Rectal smooth muscle tissue (tissue), 1 donor: ENCODE measurements around the gene GOLGA6L2.
"Not testable (repeated sequence)": the region's sequence is repeated elsewhere in the genome, so short reads cannot be mapped to it uniquely, and the experiment has no call there.

Experiments
- H3K27ac ChIP-seq: one replicate; pipeline ENCODE4 v1.7.0; 2013; ENCODE audit warnings: low read depth, low read length, inconsistent platforms
- H3K27me3 ChIP-seq: one replicate; pipeline ENCODE4 v1.7.0; 2013; ENCODE audit warnings: low read length; ENCODE audit not compliant: control insufficient read depth, insufficient read depth
- H3K36me3 ChIP-seq: one replicate; pipeline ENCODE4 v1.7.0; 2013; ENCODE audit warnings: low read length; ENCODE audit not compliant: control insufficient read depth, insufficient read depth
- H3K4me1 ChIP-seq: one replicate; pipeline ENCODE4 v1.7.0; 2013; ENCODE audit warnings: low read length; ENCODE audit not compliant: control insufficient read depth, insufficient read depth
- H3K4me3 ChIP-seq: one replicate; pipeline ENCODE4 v1.7.0; 2013; ENCODE audit warnings: low read length
- H3K9ac ChIP-seq: one replicate; pipeline ENCODE4 v1.7.0; 2013; ENCODE audit warnings: low read length

The GOLGA6L2 gene

GRCh38 chr15:23422099-23422945, 24.7 kb downstream of the GOLGA6L2 start:
- Histone ChIP-seq H3K4me1 (no peaks in the 10 kb centered on the region), H3K36me3 (no peaks in the 10 kb centered on the region), H3K9ac (no peak overlapping the region), H3K27me3 (no peaks in the 10 kb centered on the region), H3K27ac (no peak overlapping the region), H3K4me3 (no peak overlapping the region)

- Histone ChIP-seq H3K4me3 (no peak overlapping the region), H3K36me3 (no peaks in the 10 kb centered on the region), H3K27me3 (no peaks in the 10 kb centered on the region), H3K9ac (no peak overlapping the region), H3K27ac (no peak overlapping the region), H3K4me1 (no peaks in the 10 kb centered on the region)
Observed at GRCh38 chr15:23420806-23421575, 26.1 kb downstream of the GOLGA6L2 start.

GRCh38 chr15:23416349-23417276, 30.4 kb downstream of the GOLGA6L2 start:
- no peak overlapping the region for H3K4me3 ChIP-seq
- no peak overlapping the region for H3K9ac ChIP-seq
- no peaks in the 10 kb centered on the region for H3K36me3 ChIP-seq
- H3K27me3 ChIP-seq = no peaks in the 10 kb centered on the region
- no peaks in the 10 kb centered on the region for H3K4me1 ChIP-seq
- no peak overlapping the region for H3K27ac ChIP-seq

DNA sequence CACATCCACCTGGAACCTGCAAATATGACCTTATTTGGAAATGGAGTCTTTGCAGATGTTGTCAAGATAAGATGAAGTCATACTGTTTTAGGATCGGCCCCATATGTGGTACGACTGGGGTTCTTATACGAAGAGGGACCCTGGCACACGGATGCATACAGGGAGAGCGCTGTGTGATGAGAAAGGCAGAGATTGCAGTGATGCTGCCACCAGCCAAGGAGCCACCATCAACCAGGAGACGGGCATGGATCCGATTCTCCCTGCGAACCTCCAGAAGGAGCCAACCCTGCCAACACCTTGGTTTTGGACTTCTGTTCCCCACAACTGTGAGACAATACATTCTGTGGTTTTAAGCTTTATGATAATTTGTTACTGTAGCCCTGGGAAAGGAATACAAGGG, 31.2 kb downstream of the GOLGA6L2 start:
- H3K4me1 ChIP-seq, H3K27me3 ChIP-seq, H3K4me3 ChIP-seq, H3K27ac ChIP-seq, H3K36me3 ChIP-seq, H3K9ac ChIP-seq: not testable (repeated sequence)

DNA sequence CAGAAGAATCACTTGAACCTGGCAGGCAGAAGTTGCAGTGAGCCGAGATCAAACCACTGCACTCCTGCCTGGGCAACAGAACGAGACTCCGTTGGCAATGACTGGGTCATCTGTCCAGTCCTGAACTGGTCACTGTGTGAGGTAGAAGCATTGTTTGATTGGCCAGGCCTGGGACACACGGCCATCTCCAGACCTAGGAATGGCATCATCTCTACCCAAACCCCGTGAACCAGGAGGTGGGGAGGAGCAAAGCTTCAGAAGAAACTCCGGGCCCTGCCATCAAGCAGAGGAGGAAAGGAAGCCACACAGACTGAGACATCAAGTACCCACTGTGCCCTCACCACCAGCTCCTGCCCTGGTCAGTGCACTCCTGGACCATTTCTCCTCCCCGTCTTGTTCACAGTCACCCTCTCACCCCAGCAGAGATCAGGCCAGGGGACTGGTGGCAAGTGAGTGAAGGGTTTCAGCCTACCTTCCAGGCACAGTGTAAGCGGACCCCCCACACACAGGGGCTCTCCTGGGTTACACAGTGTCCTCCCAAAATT, 31.6 kb downstream of the GOLGA6L2 start:
- H3K27ac ChIP-seq = no peak overlapping the region
- no peak overlapping the region for H3K4me3 ChIP-seq
- no peaks in the 10 kb centered on the region for H3K36me3 ChIP-seq
- no peaks in the 10 kb centered on the region for H3K27me3 ChIP-seq
- H3K4me1 ChIP-seq = no peaks in the 10 kb centered on the region
- no peak overlapping the region for H3K9ac ChIP-seq

DNA sequence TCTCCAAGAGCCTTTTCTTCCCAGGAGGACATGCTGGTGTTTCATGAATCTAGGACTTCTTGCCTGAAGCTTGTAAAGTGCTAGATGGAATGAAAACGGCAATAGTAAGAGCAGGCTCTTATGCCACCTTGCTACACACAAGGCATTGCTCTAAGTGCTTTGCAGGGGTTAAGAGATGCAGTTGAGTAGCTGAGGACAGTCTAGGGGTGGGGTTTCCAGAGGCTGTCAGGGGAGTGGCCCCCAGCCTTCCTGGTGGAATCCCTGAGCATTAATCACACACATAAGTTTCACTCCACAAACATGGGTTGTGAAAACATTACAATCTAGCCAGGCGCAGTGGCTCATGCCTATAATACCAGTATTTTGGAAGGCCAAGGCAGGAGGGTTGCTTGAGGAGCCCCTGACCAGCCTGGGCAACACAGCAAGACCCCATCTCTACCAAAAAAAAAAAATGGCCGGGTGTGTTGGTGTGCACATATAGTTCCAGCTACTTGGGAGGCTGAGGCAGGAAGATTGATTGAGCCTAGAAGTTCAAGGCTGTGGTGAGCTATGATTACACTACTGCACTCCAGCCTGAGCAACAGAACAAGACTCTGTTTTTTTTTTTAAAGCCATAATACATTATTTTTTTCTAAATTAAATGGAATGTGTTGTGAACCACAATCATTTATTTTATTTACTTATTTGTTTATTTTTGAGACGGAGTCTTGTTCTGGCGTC, 34.0 kb downstream of the GOLGA6L2 start:
- not testable (repeated sequence) for H3K27ac ChIP-seq, H3K4me1 ChIP-seq, H3K27me3 ChIP-seq, H3K4me3 ChIP-seq, H3K9ac ChIP-seq, H3K36me3 ChIP-seq

DNA sequence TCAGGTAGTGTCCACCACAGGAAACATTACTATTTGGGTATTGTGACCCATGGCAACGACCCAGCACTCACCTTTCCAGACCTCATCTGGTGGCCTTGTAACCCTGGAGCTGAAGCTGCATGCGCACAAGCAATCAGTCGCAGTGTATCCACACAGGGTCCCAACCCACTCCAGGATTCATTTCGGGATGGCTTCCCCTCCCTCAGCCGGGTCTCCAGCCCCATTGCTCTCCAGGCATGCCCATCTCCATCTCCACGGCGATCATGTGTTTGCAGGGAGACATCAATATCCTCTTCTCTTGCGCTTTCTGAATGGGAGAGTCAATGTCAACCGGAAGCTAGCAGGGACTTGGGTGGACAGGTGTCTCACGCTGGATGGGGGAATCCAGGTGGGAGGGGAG, 35.2 kb downstream of the GOLGA6L2 start:
- Histone ChIP-seq H3K27ac (no peak overlapping the region), H3K9ac (no peak overlapping the region), H3K4me3 (no peak overlapping the region), H3K36me3 (no peaks in the 10 kb centered on the region), H3K27me3 (no peaks in the 10 kb centered on the region), H3K4me1 (no peaks in the 10 kb centered on the region)

GRCh38 chr15:23403550-23403949, 43.5 kb downstream of the GOLGA6L2 start:
- Histone ChIP-seq H3K4me3 (no peak overlapping the region), H3K36me3 (no peaks in the 10 kb centered on the region), H3K9ac (no peak overlapping the region), H3K4me1 (no peaks in the 10 kb centered on the region), H3K27me3 (no peaks in the 10 kb centered on the region), H3K27ac (no peak overlapping the region)

- Histone ChIP-seq H3K4me1 (no peaks in the 10 kb centered on the region), H3K27ac (no peak overlapping the region), H3K4me3 (no peak overlapping the region)
Observed at GRCh38 chr15:23402544-23402943, 44.5 kb downstream of the GOLGA6L2 start.

GRCh38 chr15:23402140-23402539, 44.9 kb downstream of the GOLGA6L2 start:
- H3K27me3 ChIP-seq = no peaks in the 10 kb centered on the region
- no peak overlapping the region for H3K27ac ChIP-seq
- H3K4me3 ChIP-seq = no peak overlapping the region
- no peaks in the 10 kb centered on the region for H3K36me3 ChIP-seq
- H3K4me1 ChIP-seq = no peaks in the 10 kb centered on the region
- no peak overlapping the region for H3K9ac ChIP-seq

More at GRCh38 chr15:23402544-23402943, 44.5 kb downstream of the GOLGA6L2 start:
- no peaks in the 10 kb centered on the region for H3K27me3 ChIP-seq
- no peak overlapping the region for H3K9ac ChIP-seq
- no peaks in the 10 kb centered on the region for H3K36me3 ChIP-seq

DNA sequence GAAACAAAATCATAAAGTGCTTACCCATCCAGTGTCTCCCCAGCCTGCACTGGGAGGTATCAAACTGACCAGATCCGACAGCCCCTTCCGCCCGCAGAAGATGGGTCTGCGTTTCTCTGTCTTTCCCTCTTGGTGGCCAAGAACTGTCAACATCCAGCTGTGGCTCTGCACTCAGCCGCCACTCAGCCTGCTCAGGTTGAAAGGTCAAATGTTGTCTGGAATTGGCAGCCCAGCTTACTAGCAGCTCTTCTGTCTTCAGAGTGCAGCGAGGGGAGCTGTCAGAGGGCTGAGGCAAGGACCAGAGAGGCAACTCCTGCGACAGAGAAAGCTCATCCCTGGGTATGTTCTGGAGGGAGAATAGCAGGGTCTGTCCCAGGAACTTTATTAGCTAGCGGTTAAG, 45.4 kb downstream of the GOLGA6L2 start:
- Histone ChIP-seq H3K36me3 (no peaks in the 10 kb centered on the region), H3K4me1 (no peaks in the 10 kb centered on the region), H3K27ac (no peak overlapping the region), H3K27me3 (no peaks in the 10 kb centered on the region), H3K4me3 (no peak overlapping the region), H3K9ac (no peak overlapping the region)
